ENCODE measurements around the gene FST. TPM values are rescaled to one million over a fixed set of nuclear protein-coding genes. Genes with fewer than 3 reads are reported as not detected.

The FST gene
- total and polyA plus RNA-seq, 2 of the 8 experiments (the other 6 are each of a cell fraction or from before 2014, with no cell fraction given), result 16.6 to 17.5 TPM

DNA sequence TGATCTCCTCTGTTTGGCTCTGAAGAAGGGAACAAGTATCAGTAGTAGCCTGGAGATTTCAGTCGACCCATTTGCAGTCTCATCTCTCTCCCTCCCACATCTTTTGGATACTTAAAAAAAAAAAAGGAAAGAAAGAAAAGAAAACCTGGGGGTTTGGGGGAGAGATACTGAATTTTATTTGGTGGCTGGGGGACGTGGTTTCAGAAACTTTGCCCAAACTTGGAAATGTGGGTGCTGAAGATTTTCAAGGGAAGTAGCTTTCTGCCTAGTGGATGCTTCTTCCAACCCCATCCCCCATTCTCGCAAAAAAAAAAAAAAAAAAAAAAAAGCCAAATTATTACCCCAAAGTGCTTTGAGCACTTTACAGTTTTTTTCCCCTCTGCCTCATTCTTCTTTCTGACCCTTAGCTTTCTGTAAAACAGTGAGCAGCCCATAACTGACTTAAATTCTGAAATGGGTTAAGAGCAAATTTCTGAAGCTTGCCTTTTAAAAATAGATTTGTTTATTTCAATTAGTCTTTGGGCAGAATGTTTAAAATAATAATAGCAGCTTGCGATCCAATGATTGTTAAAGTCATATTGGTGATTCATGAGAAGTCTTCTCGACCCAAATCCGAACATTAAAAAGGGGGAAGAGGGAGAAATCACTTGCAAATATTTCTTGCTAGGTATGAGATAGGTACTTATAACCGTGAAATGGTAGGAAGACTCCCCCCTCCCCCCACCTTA is 894 bp downstream of the FST start:
- FAIRE-seq, result no peak
- H2BK15ac ChIP-seq (ENCODE audit: low read length), result peak overlapping the region; percentile 92; the same call in 1 of the 2 replicates

More for the DNA sequence above, 894 bp downstream of the FST start:
- H3K27me3 ChIP-seq (replicated peaks in 1 of 4; ENCODE audit: control insufficient read depth in 3 of 4, extremely low read depth in 1 of 4, insufficient read depth in 3 of 4, low read length in 3 of 4), result no peaks in the 10 kb centered on the region
- no peak for TF ChIP-seq BACH1 (IDR thresholded peaks at IDR 0.05; ENCODE audit: low read length)
- no peak; the same call in 1 of the 2 replicates for TF ChIP-seq SUZ12 (IDR thresholded peaks at IDR 0.05; ENCODE audit: low read length)
- no peak for TF ChIP-seq CHD1 (IDR thresholded peaks at IDR 0.05; ENCODE audit: low read depth, low read length)
- TF ChIP-seq RFX5 (IDR thresholded peaks at IDR 0.05; ENCODE audit: borderline replicate concordance, low read depth, low read length), result no peak
- TF ChIP-seq CHD2 (IDR thresholded peaks at IDR 0.05; ENCODE audit: low read length), result no peak
- TF ChIP-seq EZH2 (IDR thresholded peaks at IDR 0.05; ENCODE audit: low read depth, low read length, severe bottlenecking), result no peak
- no peak for TF ChIP-seq POLR2AphosphoS5 (IDR thresholded peaks at IDR 0.05; ENCODE audit: low read depth, low read length)
- TF ChIP-seq SP4 (IDR thresholded peaks at IDR 0.05; ENCODE audit: low read length), result no peak
- TF ChIP-seq KDM1A (IDR thresholded peaks at IDR 0.05; ENCODE audit: borderline replicate concordance, low read length), result no peak
- TF ChIP-seq, protein P1, sequence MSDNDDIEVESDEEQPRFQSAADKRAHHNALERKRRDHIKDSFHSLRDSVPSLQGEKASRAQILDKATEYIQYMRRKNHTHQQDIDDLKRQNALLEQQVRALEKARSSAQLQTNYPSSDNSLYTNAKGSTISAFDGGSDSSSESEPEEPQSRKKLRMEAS (IDR thresholded peaks at IDR 0.05), result no peak
- H2BK20ac ChIP-seq (ENCODE audit: low read length), result 0 out of 2 replicates have a peak overlapping the region, but pooled peaks have one; percentile 48
- peak overlapping the region; percentile 78; the same call in 1 of the 2 replicates for H4K8ac ChIP-seq (ENCODE audit: extremely low read depth, insufficient read depth, low read length)
- H3K27ac ChIP-seq (ENCODE audit: low read depth, low read length), result no peak overlapping the region
- no peaks in the 10 kb centered on the region for H3K9me3 ChIP-seq (ENCODE audit: insufficient read depth in 2 of 2, low read depth in 1 of 2, low read length in 1 of 2)
- peaks cover 0 to 4% (median 1%) of the 10 kb centered on the region in 4 experiments; a peak in 5 of 7 replicates for H3K4me1 ChIP-seq (replicated peaks in 1 of 4; ENCODE audit: control insufficient read depth in 3 of 4, insufficient read depth in 4 of 4, low read length in 3 of 4)
- ChIA-PET POLR2A (ENCODE audit: partially characterized antibody) (no interaction called here), CTCF (ENCODE audit: partially characterized antibody) (interaction anchor here (0.6 to 1.2 kb wide), 4 partner anchors 66 to 1698 kb away, joined by 3 read pairs; no protein-coding TSS in a partner anchor)
- H2AFZ ChIP-seq (ENCODE audit: low read length), result 0 out of 2 replicates have a peak overlapping the region, but pooled peaks have one; percentile 18
- H3K4me2 ChIP-seq (ENCODE audit: insufficient read depth in 1 of 2, low read depth in 2 of 2, low read length in 2 of 2), result peak overlapping the region; percentile 66 to 92
- H3K79me1 ChIP-seq (ENCODE audit: low read depth, low read length), result peaks cover 2% of the 10 kb centered on the region
- no peak overlapping the region for H2BK120ac ChIP-seq (replicated peaks; ENCODE audit: low read depth, low read length)
- no peak overlapping the region for H2BK5ac ChIP-seq (ENCODE audit: low read depth, low read length)
- no peaks in the 10 kb centered on the region for H4K20me1 ChIP-seq (replicated peaks in 1 of 2; ENCODE audit: control insufficient read depth in 1 of 2, insufficient read depth in 2 of 2, low read length in 2 of 2)
- H3K56ac ChIP-seq (replicated peaks; ENCODE audit: insufficient read length, low read depth, low read length), result no peak overlapping the region
- H3K23ac ChIP-seq (ENCODE audit: insufficient read length), result no peak overlapping the region
- no peak overlapping the region for H3K14ac ChIP-seq (ENCODE audit: insufficient read length)
- WGBS, 2 experiments (ENCODE audit: extremely low coverage in 1 of 2, insufficient coverage in 1 of 2, insufficient read length in 1 of 2, insufficient replicate concordance in 2 of 2, low coverage in 1 of 2, low lambda C conversion rate in 2 of 2, missing lambda C conversion rate in 1 of 2), result 0% methylated on average over 6 of the region's 7 CpGs; no CpG with 5 or more reads in 1 of the 2 experiments
- H3K36me3 ChIP-seq (ENCODE audit: control insufficient read depth in 2 of 4, insufficient read depth in 4 of 4, low read length in 3 of 4), result peaks cover 16 to 34% (median 20%) of the 10 kb centered on the region in 4 experiments
- no peak overlapping the region for H3K4ac ChIP-seq (replicated peaks; ENCODE audit: insufficient read length, low read depth, low read length)
- H3K18ac ChIP-seq (ENCODE audit: extremely low read depth, low read length), result no peak overlapping the region; the same call in 1 of the 2 replicates
- peak overlapping the region; percentile 39; the same call in 1 of the 2 replicates for H2BK12ac ChIP-seq (ENCODE audit: low read depth, low read length)
- H3K9ac ChIP-seq (replicated peaks in 1 of 4; ENCODE audit: extremely low read depth in 1 of 4, low read depth in 3 of 4, low read length in 3 of 4), result peak overlapping the region; percentile 34 to 68 (median 54); a peak in 4 of 7 replicates
- peak overlapping the region; percentile 78 to 88 (median 80) for H3K4me3 ChIP-seq (ENCODE audit: extremely low read depth in 1 of 4, insufficient read depth in 2 of 4, low read depth in 3 of 4, low read length in 4 of 4)
- H3K23me2 ChIP-seq (ENCODE audit: low read depth, low read length), result peaks cover 24% of the 10 kb centered on the region
- no peak overlapping the region for H4K91ac ChIP-seq (replicated peaks; ENCODE audit: insufficient read length, low read length)
- peak overlapping the region; percentile 22 for H4K5ac ChIP-seq (ENCODE audit: insufficient read length, low read depth, low read length)
- DNase-seq (ENCODE audit: low read depth in 1 of 2, low spot score in 2 of 2), result no peak
- peaks cover 0 to 16% of the 10 kb centered on the region in 2 experiments; a peak in 2 of 4 replicates for H3K79me2 ChIP-seq (ENCODE audit: control insufficient read depth in 1 of 2, insufficient read depth in 2 of 2, low read length in 2 of 2)
- no peak overlapping the region for H2AK5ac ChIP-seq (ENCODE audit: low read depth, low read length)
